ENCODE data around the gene AP4S1.

AP4S1 gene

GRCh38 chr14:31127690-31128089 lies 102.2 kb downstream of the AP4S1 start:
- in situ Hi-C loops (cut with MboI; ENCODE audit: low sequenced_read_pairs), result no loop called here

- in situ Hi-C loops (cut with MboI; ENCODE audit: low sequenced_read_pairs), result no loop called here
Observed at GRCh38 chr14:31128601-31129526, 103.4 kb downstream of the AP4S1 start.

GRCh38 chr14:31133133-31133532 lies 107.7 kb downstream of the AP4S1 start:
- in situ Hi-C loops (cut with MboI; ENCODE audit: low sequenced_read_pairs), result no loop called here

GRCh38 chr14:31137214-31137889 lies 111.9 kb downstream of the AP4S1 start:
- in situ Hi-C loops (cut with MboI; ENCODE audit: low sequenced_read_pairs), result no loop called here

GRCh38 chr14:31138301-31138700 lies 112.9 kb downstream of the AP4S1 start:
- in situ Hi-C loops (cut with MboI; ENCODE audit: low sequenced_read_pairs), result no loop called here

GRCh38 chr14:31139301-31139847 lies 113.9 kb downstream of the AP4S1 start:
- in situ Hi-C loops (cut with MboI; ENCODE audit: low sequenced_read_pairs), result no loop called here

GRCh38 chr14:31142455-31143087 lies 117.1 kb downstream of the AP4S1 start:
- in situ Hi-C loops (cut with MboI; ENCODE audit: low sequenced_read_pairs), result no loop called here

Data from hTERT RPE-1 (cell line).